ENCODE results near the gene TSNAXIP1. TPM values are rescaled to one million over a fixed set of nuclear protein-coding genes. Genes with fewer than 3 reads are reported as not detected.

The TSNAXIP1 gene
- total and polyA plus RNA-seq, 9 of the 15 experiments (the other 6 are each of a cell fraction or from before 2014, with no cell fraction given): 0.03 to 0.24 (median 0.11) TPM; not detected in 4

- TF ChIP-seq DEAF1 (CRISPR knock-in tag; IDR thresholded peaks at IDR 0.05) (no peak), DPF2 (IDR thresholded peaks at IDR 0.05) (peak; percentile 34; the same call in 1 of the 2 replicates), TBP (optimal IDR thresholded peaks at IDR 0.05; ENCODE audit: low read depth, low read length) (no peak), KDM1A (IDR thresholded peaks at IDR 0.05) (no peak), YY1 (IDR thresholded peaks at IDR 0.05; ENCODE audit: borderline replicate concordance in 1 of 3, control insufficient read depth in 1 of 3, extremely low read depth in 1 of 3, insufficient read depth in 3 of 3, insufficient read length in 1 of 3, insufficient replicate concordance in 2 of 3, low read depth in 1 of 3, low read length in 2 of 3) (peak in 1 of 3 experiments; percentile 87), THRAP3 (IDR thresholded peaks at IDR 0.05; ENCODE audit: borderline replicate concordance) (no peak), GTF2F1 (IDR thresholded peaks at IDR 0.05; ENCODE audit: low read depth, low read length) (no peak), ZEB2 (IDR thresholded peaks at IDR 0.05) (no peak), NFRKB (IDR thresholded peaks at IDR 0.05; ENCODE audit: low read depth) (0 out of 2 replicates have a peak, but pooled peaks have one; percentile 75), TAF7 (tag; IDR thresholded peaks at IDR 0.05) (0 out of 2 replicates have a peak, but pooled peaks have one; percentile 19)
- TF ChIP-seq, protein P1, sequence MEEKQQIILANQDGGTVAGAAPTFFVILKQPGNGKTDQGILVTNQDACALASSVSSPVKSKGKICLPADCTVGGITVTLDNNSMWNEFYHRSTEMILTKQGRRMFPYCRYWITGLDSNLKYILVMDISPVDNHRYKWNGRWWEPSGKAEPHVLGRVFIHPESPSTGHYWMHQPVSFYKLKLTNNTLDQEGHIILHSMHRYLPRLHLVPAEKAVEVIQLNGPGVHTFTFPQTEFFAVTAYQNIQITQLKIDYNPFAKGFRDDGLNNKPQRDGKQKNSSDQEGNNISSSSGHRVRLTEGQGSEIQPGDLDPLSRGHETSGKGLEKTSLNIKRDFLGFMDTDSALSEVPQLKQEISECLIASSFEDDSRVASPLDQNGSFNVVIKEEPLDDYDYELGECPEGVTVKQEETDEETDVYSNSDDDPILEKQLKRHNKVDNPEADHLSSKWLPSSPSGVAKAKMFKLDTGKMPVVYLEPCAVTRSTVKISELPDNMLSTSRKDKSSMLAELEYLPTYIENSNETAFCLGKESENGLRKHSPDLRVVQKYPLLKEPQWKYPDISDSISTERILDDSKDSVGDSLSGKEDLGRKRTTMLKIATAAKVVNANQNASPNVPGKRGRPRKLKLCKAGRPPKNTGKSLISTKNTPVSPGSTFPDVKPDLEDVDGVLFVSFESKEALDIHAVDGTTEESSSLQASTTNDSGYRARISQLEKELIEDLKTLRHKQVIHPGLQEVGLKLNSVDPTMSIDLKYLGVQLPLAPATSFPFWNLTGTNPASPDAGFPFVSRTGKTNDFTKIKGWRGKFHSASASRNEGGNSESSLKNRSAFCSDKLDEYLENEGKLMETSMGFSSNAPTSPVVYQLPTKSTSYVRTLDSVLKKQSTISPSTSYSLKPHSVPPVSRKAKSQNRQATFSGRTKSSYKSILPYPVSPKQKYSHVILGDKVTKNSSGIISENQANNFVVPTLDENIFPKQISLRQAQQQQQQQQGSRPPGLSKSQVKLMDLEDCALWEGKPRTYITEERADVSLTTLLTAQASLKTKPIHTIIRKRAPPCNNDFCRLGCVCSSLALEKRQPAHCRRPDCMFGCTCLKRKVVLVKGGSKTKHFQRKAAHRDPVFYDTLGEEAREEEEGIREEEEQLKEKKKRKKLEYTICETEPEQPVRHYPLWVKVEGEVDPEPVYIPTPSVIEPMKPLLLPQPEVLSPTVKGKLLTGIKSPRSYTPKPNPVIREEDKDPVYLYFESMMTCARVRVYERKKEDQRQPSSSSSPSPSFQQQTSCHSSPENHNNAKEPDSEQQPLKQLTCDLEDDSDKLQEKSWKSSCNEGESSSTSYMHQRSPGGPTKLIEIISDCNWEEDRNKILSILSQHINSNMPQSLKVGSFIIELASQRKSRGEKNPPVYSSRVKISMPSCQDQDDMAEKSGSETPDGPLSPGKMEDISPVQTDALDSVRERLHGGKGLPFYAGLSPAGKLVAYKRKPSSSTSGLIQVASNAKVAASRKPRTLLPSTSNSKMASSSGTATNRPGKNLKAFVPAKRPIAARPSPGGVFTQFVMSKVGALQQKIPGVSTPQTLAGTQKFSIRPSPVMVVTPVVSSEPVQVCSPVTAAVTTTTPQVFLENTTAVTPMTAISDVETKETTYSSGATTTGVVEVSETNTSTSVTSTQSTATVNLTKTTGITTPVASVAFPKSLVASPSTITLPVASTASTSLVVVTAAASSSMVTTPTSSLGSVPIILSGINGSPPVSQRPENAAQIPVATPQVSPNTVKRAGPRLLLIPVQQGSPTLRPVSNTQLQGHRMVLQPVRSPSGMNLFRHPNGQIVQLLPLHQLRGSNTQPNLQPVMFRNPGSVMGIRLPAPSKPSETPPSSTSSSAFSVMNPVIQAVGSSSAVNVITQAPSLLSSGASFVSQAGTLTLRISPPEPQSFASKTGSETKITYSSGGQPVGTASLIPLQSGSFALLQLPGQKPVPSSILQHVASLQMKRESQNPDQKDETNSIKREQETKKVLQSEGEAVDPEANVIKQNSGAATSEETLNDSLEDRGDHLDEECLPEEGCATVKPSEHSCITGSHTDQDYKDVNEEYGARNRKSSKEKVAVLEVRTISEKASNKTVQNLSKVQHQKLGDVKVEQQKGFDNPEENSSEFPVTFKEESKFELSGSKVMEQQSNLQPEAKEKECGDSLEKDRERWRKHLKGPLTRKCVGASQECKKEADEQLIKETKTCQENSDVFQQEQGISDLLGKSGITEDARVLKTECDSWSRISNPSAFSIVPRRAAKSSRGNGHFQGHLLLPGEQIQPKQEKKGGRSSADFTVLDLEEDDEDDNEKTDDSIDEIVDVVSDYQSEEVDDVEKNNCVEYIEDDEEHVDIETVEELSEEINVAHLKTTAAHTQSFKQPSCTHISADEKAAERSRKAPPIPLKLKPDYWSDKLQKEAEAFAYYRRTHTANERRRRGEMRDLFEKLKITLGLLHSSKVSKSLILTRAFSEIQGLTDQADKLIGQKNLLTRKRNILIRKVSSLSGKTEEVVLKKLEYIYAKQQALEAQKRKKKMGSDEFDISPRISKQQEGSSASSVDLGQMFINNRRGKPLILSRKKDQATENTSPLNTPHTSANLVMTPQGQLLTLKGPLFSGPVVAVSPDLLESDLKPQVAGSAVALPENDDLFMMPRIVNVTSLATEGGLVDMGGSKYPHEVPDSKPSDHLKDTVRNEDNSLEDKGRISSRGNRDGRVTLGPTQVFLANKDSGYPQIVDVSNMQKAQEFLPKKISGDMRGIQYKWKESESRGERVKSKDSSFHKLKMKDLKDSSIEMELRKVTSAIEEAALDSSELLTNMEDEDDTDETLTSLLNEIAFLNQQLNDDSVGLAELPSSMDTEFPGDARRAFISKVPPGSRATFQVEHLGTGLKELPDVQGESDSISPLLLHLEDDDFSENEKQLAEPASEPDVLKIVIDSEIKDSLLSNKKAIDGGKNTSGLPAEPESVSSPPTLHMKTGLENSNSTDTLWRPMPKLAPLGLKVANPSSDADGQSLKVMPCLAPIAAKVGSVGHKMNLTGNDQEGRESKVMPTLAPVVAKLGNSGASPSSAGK (IDR thresholded peaks at IDR 0.05): peak; percentile 68
- TF ChIP-seq, protein P2, sequence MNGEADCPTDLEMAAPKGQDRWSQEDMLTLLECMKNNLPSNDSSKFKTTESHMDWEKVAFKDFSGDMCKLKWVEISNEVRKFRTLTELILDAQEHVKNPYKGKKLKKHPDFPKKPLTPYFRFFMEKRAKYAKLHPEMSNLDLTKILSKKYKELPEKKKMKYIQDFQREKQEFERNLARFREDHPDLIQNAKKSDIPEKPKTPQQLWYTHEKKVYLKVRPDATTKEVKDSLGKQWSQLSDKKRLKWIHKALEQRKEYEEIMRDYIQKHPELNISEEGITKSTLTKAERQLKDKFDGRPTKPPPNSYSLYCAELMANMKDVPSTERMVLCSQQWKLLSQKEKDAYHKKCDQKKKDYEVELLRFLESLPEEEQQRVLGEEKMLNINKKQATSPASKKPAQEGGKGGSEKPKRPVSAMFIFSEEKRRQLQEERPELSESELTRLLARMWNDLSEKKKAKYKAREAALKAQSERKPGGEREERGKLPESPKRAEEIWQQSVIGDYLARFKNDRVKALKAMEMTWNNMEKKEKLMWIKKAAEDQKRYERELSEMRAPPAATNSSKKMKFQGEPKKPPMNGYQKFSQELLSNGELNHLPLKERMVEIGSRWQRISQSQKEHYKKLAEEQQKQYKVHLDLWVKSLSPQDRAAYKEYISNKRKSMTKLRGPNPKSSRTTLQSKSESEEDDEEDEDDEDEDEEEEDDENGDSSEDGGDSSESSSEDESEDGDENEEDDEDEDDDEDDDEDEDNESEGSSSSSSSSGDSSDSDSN (IDR thresholded peaks at IDR 0.05; ENCODE audit: borderline replicate concordance in 1 of 2, low read depth in 2 of 2, low read length in 2 of 2): peak in 1 of 2 experiments; percentile 75; a peak in 2 of 4 replicates
Measured at GRCh38 chr16:67841198-67841815, 34.6 kb downstream of the TSNAXIP1 start (continued).

Data from K562 (cell line).